GM21619 (cell line): ENCODE measurements around the gene LRRC63.
"Not testable (repeated sequence)": the region's sequence is repeated elsewhere in the genome, so short reads cannot be mapped to it uniquely, and the experiment has no call there.

Experiments used
- ATAC-seq: cut with Tn5 transposase; IDR thresholded peaks from one replicate; pipeline ENCODE4 v1.9.1; 2021; ENCODE audit not compliant: unreplicated experiment

Gene LRRC63

GRCh38 chr13:46232281-46232680 is 20.6 kb downstream of the LRRC63 start:
- ATAC-seq = no peak

GRCh38 chr13:46235286-46235685 is 23.6 kb downstream of the LRRC63 start:
- no peak for ATAC-seq

DNA sequence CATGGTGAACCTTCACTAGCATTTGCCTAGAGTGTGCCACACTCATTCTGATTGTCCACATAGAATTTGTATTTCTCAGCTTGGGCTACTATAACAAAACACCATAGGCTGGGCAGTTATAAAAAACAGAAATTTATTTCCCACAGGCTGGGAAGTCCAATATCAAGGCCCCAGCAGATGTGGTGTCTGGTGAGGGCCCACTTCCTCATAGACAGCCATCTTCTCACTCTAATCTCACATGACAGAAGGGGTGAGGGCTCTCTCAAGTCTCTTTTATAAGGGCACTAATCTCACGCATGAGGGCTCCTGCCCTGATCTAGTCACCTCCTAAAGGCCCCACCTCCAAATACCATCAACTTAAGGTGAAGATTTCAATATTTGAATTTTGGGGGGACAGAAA is 53.6 kb downstream of the LRRC63 start:
- no peak for ATAC-seq

- ATAC-seq = no peak
These were observed 55.4 kb downstream of the LRRC63 start for GRCh38 chr13:46267166-46267565.

GRCh38 chr13:46270416-46270815 is 58.7 kb downstream of the LRRC63 start:
- ATAC-seq = no peak

- no peak for ATAC-seq
These were observed 62.5 kb downstream of the LRRC63 start for GRCh38 chr13:46274094-46274698.

DNA sequence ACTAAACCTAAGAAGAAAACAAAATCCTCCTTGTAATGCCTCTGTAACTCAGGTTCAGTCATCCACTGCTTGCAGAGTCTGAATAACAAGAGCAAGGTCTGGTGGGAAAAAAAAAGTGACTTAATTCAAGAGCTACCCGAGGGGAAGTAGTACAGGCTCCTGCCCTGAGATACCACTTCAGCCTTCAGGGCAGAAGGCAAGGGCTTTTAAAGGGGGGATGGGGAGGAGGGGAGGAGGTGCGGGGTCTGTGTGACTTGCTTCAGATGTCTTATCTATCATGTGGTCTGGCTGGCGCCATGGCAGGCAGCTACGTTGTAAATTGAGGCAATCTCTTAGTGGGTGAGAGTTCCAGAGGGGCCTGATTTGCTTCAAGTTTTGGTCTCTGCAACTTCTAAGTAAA is 66.7 kb downstream of the LRRC63 start:
- ATAC-seq = no peak

DNA sequence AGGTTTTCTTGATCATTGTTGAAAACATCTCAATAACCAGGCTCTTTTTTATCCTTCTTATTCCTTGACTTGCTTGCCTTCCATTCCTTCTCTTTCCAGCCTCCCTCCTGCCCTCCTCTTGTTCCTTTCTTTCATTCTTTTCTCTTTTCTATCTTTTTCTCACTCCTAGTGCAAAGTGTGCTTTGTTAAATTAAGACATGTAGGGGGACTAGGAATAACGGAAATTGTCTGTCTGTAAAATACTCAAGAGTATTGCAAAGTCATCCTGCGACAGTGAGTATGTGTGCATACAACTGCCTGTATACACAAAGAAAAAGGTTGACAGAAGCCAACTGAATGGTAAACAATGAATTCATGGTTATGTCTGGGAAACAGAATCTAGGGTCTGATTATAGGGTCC is 70.1 kb downstream of the LRRC63 start:
- ATAC-seq = no peak

GRCh38 chr13:46283912-46284824 is 72.4 kb downstream of the LRRC63 start:
- not testable (repeated sequence) for ATAC-seq

- ATAC-seq = no peak
These were observed 75.2 kb downstream of the LRRC63 start for GRCh38 chr13:46286972-46287371.

DNA sequence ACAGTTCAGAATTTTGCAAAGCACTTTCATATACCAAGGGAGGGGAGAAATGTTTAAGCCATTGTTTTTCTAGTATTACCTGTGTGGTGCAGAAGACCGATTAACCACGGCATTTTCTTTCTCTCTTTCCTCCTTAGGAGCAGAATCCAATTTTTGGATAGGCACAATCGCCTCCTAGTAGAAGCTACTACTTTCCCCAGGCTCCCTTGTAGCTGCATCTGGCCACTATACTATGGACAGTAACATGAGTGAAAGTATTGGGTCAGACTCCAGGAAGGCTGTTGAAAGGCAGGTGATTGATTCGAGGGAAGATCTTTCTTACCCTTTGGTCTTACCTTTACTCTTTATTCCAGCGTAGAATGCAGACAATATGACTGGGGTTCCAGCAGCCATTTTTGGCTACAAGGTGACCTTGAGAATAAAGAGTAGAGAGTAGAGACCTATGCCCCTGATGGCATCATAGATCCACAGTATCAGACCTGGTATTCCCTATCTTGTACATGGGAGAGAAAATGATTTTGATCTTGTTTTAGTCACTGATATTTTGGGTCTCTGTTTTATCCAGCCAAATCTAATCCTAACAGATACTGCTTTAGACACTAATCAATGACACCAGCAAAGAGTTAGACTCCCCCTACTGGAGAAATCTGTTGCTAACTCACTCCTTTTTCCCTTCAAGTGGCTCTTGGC is 77.0 kb downstream of the LRRC63 start:
- ATAC-seq = no peak

GRCh38 chr13:46289260-46289955 is 77.7 kb downstream of the LRRC63 start:
- ATAC-seq = no peak

DNA sequence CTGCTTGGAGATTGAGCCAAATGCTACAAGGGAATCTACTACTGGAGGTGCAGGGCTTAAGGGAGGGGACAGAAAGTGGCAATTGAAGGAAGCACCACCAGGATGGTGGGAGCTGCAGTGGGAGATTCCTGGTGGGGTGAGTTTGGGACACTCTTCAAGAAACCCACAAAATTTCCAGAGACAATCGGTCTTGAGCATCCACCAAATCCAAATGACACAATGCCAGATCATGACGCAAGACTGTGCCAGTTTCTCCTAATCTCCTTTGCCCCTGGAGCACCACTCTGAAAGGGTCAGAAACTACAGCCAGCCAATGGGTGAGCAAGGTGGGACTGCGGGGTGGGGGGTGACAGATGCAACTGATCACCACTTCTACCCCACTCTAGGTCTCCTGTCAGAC is 78.7 kb downstream of the LRRC63 start:
- no peak for ATAC-seq

GRCh38 chr13:46293436-46293835 is 81.7 kb downstream of the LRRC63 start:
- no peak for ATAC-seq

- ATAC-seq = peak; percentile 68
These were observed 83.9 kb downstream of the LRRC63 start for GRCh38 chr13:46295491-46296114.

- ATAC-seq = peak; percentile 41
These were observed 84.5 kb downstream of the LRRC63 start for GRCh38 chr13:46296115-46296822.

DNA sequence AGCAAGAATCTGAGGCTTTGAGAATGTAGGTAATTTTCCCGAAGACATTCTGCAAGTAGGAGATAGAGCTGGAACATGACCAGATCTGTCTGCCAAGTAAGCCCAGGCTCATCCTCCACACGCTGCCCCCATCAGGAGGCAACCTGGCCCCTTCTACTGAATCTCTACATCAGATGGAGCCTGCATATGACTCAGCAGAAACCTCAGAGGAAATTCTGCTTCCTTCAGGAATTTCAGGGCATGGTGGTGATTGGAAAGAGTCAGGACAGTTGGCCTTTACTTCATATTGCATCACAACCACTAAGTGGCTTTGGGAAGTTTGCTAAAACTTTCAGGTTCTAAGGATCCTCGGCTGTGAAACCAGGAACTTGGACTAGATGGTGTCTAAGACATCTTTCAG is 85.2 kb downstream of the LRRC63 start:
- no peak for ATAC-seq

GRCh38 chr13:46297361-46297811 is 85.7 kb downstream of the LRRC63 start:
- ATAC-seq = no peak

DNA sequence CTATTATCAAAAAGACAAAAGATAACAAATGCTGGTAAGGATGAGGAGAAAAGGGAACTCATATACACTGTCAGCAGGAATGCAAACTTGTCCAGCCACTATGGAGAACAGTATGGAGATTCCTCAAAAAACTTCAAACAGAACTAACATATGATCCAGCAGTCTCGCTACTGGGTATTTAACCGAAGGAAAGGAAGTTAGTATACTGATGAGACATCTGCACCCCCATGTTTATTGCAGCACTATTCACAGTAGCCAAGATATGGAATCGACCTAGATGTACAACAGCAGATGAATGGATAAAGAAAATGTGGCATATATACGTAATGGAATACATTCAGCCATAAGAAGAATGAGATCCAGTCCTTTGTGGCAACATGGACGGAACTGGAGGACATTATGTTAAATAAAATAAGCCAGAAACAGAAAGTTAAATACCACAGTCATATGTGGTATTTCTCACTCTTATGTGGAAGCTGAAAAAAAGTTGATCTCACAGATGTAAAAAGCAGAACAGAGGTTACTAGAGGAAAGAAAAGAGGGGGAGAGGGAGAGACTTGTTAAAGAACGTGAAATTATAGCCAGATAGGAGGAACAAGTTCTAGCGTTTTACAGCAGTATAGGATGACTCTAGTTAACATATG is 92.1 kb downstream of the LRRC63 start:
- ATAC-seq = no peak

- ATAC-seq = no peak
These were observed 92.8 kb downstream of the LRRC63 start for GRCh38 chr13:46304546-46304945.
